Glutamatergic neuron (in vitro differentiated cells): ENCODE data around the gene ULK4. TPM values are rescaled to one million over a fixed set of nuclear protein-coding genes. Genes with fewer than 3 reads are reported as not detected.
"Not testable (repeated sequence)": the region's sequence is repeated elsewhere in the genome, so short reads cannot be mapped to it uniquely, and the experiment has no call there.

Experiments
- DNase-seq: peaks from one replicate; pipeline ENCODE4 v3.0.0; 2022
- H3K27ac Mint-ChIP-seq: one replicate; pipeline ENCODE4 v1.8.0; 2020; ENCODE audit warnings: mild to moderate bottlenecking, mixed read lengths, inconsistent platforms; ENCODE audit not compliant: unreplicated experiment
- H3K27me3 Mint-ChIP-seq: one replicate; pipeline ENCODE4 v1.8.0; 2020; ENCODE audit warnings: mild to moderate bottlenecking, moderate library complexity, mixed read lengths, inconsistent platforms; ENCODE audit not compliant: unreplicated experiment
- H3K36me3 Mint-ChIP-seq: one replicate; pipeline ENCODE4 v1.8.0; 2020; ENCODE audit warnings: mild to moderate bottlenecking, mixed read lengths, inconsistent platforms; ENCODE audit not compliant: unreplicated experiment
- H3K4me1 Mint-ChIP-seq: one replicate; pipeline ENCODE4 v1.8.0; 2020; ENCODE audit warnings: mild to moderate bottlenecking, low read depth, mixed read lengths, inconsistent platforms; ENCODE audit not compliant: unreplicated experiment
- H3K4me3 Mint-ChIP-seq: one replicate; pipeline ENCODE4 v1.8.0; 2020; ENCODE audit warnings: mild to moderate bottlenecking, mixed read lengths, inconsistent platforms; ENCODE audit not compliant: unreplicated experiment
- H3K9me3 Mint-ChIP-seq: one replicate; pipeline ENCODE4 v1.8.0; 2020; ENCODE audit warnings: mild to moderate bottlenecking, moderate library complexity, mixed read lengths, inconsistent platforms; ENCODE audit not compliant: unreplicated experiment
- CTCF ChIP-seq: fragments of 200-600 bp; sonication (generic); IDR thresholded peaks from one replicate; pipeline ENCODE4 v1.5.0; 2021; ENCODE audit not compliant: partially characterized antibody, unreplicated experiment
- total RNA-seq: library from RNA; stranded (reverse); fragmentation: NEBNext Ultra II Directional; extraction: Animal tissue kit (Norgen Biotek cat#: 25700); gene quantifications from one replicate; pipeline ENCODE4 v1.2.1, GENCODE V29; 2021; ENCODE audit not compliant: unreplicated experiment

Gene ULK4
- total RNA-seq, 1 donor from 2014 or later = 9.7 TPM

- no peak overlapping the region for H3K27ac Mint-ChIP-seq
- peaks cover 5% of the 10 kb centered on the region for H3K36me3 Mint-ChIP-seq
- no peaks in the 10 kb centered on the region for H3K4me1 Mint-ChIP-seq
- no peak for DNase-seq
- no peak for TF ChIP-seq CTCF
- no peak overlapping the region for H3K4me3 Mint-ChIP-seq
- H3K27me3 Mint-ChIP-seq = no peaks in the 10 kb centered on the region
- no peaks in the 10 kb centered on the region for H3K9me3 Mint-ChIP-seq
These were observed 87.9 kb downstream of the ULK4 start for GRCh38 chr3:41874022-41874421.

- no peak for TF ChIP-seq CTCF
- DNase-seq = no peak
- Mint-ChIP-seq H3K9me3 (no peaks in the 10 kb centered on the region), H3K4me1 (no peaks in the 10 kb centered on the region), H3K4me3 (no peak overlapping the region), H3K36me3 (peaks cover 5% of the 10 kb centered on the region), H3K27ac (no peak overlapping the region), H3K27me3 (no peaks in the 10 kb centered on the region)
These were observed 89.7 kb downstream of the ULK4 start for GRCh38 chr3:41872157-41872556.

- no peaks in the 10 kb centered on the region for H3K4me1 Mint-ChIP-seq
- no peak overlapping the region for H3K4me3 Mint-ChIP-seq
- no peak overlapping the region for H3K27ac Mint-ChIP-seq
- H3K9me3 Mint-ChIP-seq = peaks cover 2% of the 10 kb centered on the region
- H3K27me3 Mint-ChIP-seq = no peaks in the 10 kb centered on the region
- DNase-seq = no peak
- no peak for TF ChIP-seq CTCF
- H3K36me3 Mint-ChIP-seq = peaks cover 5% of the 10 kb centered on the region
These were observed 94.4 kb downstream of the ULK4 start for GRCh38 chr3:41867533-41867932.

- Mint-ChIP-seq H3K4me3 (no peak overlapping the region), H3K9me3 (peaks cover 2% of the 10 kb centered on the region), H3K27ac (no peak overlapping the region), H3K36me3 (peaks cover 5% of the 10 kb centered on the region), H3K27me3 (no peaks in the 10 kb centered on the region), H3K4me1 (no peaks in the 10 kb centered on the region)
- no peak for DNase-seq
- no peak for TF ChIP-seq CTCF
These were observed 95.6 kb downstream of the ULK4 start for GRCh38 chr3:41866298-41866697.

- H3K4me3 Mint-ChIP-seq = no peak overlapping the region
- TF ChIP-seq CTCF = no peak
- H3K27ac Mint-ChIP-seq = no peak overlapping the region
- no peaks in the 10 kb centered on the region for H3K36me3 Mint-ChIP-seq
- H3K4me1 Mint-ChIP-seq = no peaks in the 10 kb centered on the region
- no peak for DNase-seq
- H3K27me3 Mint-ChIP-seq = no peaks in the 10 kb centered on the region
- peaks cover 2% of the 10 kb centered on the region for H3K9me3 Mint-ChIP-seq
These were observed 98.9 kb downstream of the ULK4 start for GRCh38 chr3:41863024-41863423.

- H3K36me3 Mint-ChIP-seq, H3K27me3 Mint-ChIP-seq, H3K4me1 Mint-ChIP-seq, DNase-seq, H3K4me3 Mint-ChIP-seq, H3K9me3 Mint-ChIP-seq, H3K27ac Mint-ChIP-seq: not testable (repeated sequence)
These were observed 101.4 kb downstream of the ULK4 start for GRCh38 chr3:41860489-41860888.
